Skin epidermis (tissue), 12 donors: ENCODE measurements around the gene COL4A1.

Source experiments
- H3K27ac ChIP-seq, 21 experiments: fragments of 200-600 bp; sonication (generic) in 11 of 21; one replicate each; pipeline ENCODE4 v1.5.0; 2020; ENCODE audit warnings: mild to moderate bottlenecking in 3 of 21, inconsistent platforms in 2 of 21, moderate library complexity in 2 of 21
- H3K4me3 ChIP-seq, 7 experiments: fragments of 200-600 bp; sonication (generic) in 2 of 7; one replicate each; pipeline ENCODE4 v1.5.0; 2020; ENCODE audit warnings: inconsistent platforms in 2 of 7, mild to moderate bottlenecking in 2 of 7, moderate library complexity in 1 of 7

Gene COL4A1

GRCh38 chr13:110266983-110267382, 40.0 kb downstream of the COL4A1 start:
- Histone ChIP-seq H3K4me3 (no peak overlapping the region), H3K27ac (peak overlapping the region in 2 of 21 experiments; percentile 29 to 63)

GRCh38 chr13:110266431-110266809, 40.5 kb downstream of the COL4A1 start:
- peak overlapping the region in 1 of 7 experiments; percentile 1 for H3K4me3 ChIP-seq
- peak overlapping the region in 7 of 21 experiments; percentile 3 to 63 (median 41) for H3K27ac ChIP-seq

GRCh38 chr13:110265682-110266430, 41.1 kb downstream of the COL4A1 start:
- Histone ChIP-seq H3K27ac (peak overlapping the region in 9 of 21 experiments; percentile 3 to 63 (median 41)), H3K4me3 (peak overlapping the region in 1 of 7 experiments; percentile 1)

- H3K4me3 ChIP-seq = no peak overlapping the region
- peak overlapping the region in 5 of 21 experiments; percentile 35 to 65 (median 57) for H3K27ac ChIP-seq
These were observed 41.6 kb downstream of the COL4A1 start for GRCh38 chr13:110265341-110265681.

- Histone ChIP-seq H3K27ac (peak overlapping the region in 5 of 21 experiments; percentile 35 to 65 (median 57)), H3K4me3 (no peak overlapping the region)
These were observed 42.2 kb downstream of the COL4A1 start for GRCh38 chr13:110264685-110265275.

- H3K27ac ChIP-seq = peak overlapping the region in 3 of 21 experiments; percentile 33 to 54 (median 45)
These were observed 43.1 kb downstream of the COL4A1 start for GRCh38 chr13:110263888-110264287.

GRCh38 chr13:110263404-110263803, 43.6 kb downstream of the COL4A1 start:
- no peak overlapping the region for H3K4me3 ChIP-seq
- peak overlapping the region in 3 of 21 experiments; percentile 3 to 66 (median 33) for H3K27ac ChIP-seq

More at GRCh38 chr13:110263888-110264287, 43.1 kb downstream of the COL4A1 start:
- no peak overlapping the region for H3K4me3 ChIP-seq

GRCh38 chr13:110262508-110263291, 44.3 kb downstream of the COL4A1 start:
- Histone ChIP-seq H3K4me3 (no peak overlapping the region), H3K27ac (peak overlapping the region in 6 of 21 experiments; percentile 3 to 66 (median 26))

GRCh38 chr13:110262082-110262436, 44.9 kb downstream of the COL4A1 start:
- Histone ChIP-seq H3K27ac (peak overlapping the region in 3 of 21 experiments; percentile 4 to 38 (median 22)), H3K4me3 (no peak overlapping the region)

GRCh38 chr13:110261166-110262081, 45.5 kb downstream of the COL4A1 start:
- Histone ChIP-seq H3K4me3 (no peak overlapping the region), H3K27ac (peak overlapping the region in 3 of 21 experiments; percentile 4 to 38 (median 22))

GRCh38 chr13:110259651-110260050, 47.3 kb downstream of the COL4A1 start:
- Histone ChIP-seq H3K27ac (peak overlapping the region in 4 of 21 experiments; percentile 31 to 48 (median 39)), H3K4me3 (no peak overlapping the region)

GRCh38 chr13:110258876-110259631, 47.9 kb downstream of the COL4A1 start:
- Histone ChIP-seq H3K4me3 (no peak overlapping the region), H3K27ac (peak overlapping the region in 2 of 21 experiments; percentile 36 to 65)

GRCh38 chr13:110257408-110257807, 49.5 kb downstream of the COL4A1 start:
- no peak overlapping the region for H3K27ac ChIP-seq
- H3K4me3 ChIP-seq = no peak overlapping the region

GRCh38 chr13:110256126-110256905, 50.6 kb downstream of the COL4A1 start:
- no peak overlapping the region for H3K27ac ChIP-seq

GRCh38 chr13:110254751-110255553, 52.0 kb downstream of the COL4A1 start:
- Histone ChIP-seq H3K4me3 (no peak overlapping the region), H3K27ac (peak overlapping the region in 6 of 21 experiments; percentile 2 to 50 (median 35))

More at GRCh38 chr13:110256126-110256905, 50.6 kb downstream of the COL4A1 start:
- H3K4me3 ChIP-seq = no peak overlapping the region

- Histone ChIP-seq H3K27ac (peak overlapping the region in 2 of 21 experiments; percentile 31 to 32), H3K4me3 (no peak overlapping the region)
These were observed 52.7 kb downstream of the COL4A1 start for GRCh38 chr13:110254151-110254679.
